ENCODE data around the gene TRAPPC11.
A peak's percentile ranks its signal among the peaks of the same experiment; 100 is the strongest.

Gene TRAPPC11

DNA sequence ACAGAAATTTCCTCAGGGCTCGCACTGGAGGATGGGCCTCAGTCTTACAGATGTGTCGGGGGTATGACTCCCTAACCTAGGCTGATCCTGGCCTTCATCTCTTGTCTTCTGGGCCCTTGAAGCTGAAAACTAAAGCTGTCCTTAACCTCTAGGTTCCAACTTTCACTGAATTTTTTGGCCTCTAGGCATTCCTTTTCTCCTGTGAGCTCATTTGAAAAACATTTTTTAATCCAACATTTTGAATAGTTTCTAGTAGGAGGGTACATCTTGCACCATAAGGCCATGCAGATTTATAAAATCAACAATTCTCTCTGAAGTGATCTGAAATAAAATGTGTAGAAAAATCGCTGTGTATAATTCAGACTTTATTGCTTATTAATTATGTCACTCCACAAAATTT is 19.8 kb upstream of the TRAPPC11 start:
- Histone ChIP-seq H3K4me3 (ENCODE audit: low read depth in 1 of 2, low read length in 2 of 2) (no peak overlapping the region), H3K27me3 (ENCODE audit: control insufficient read depth in 1 of 2, insufficient read depth in 2 of 2, low read length in 2 of 2) (no peaks in the 10 kb centered on the region), H3K9me3 (ENCODE audit: low read length) (no peaks in the 10 kb centered on the region), H3K36me3 (ENCODE audit: insufficient read depth, low read length) (peaks cover 10% of the 10 kb centered on the region), H3K9ac (ENCODE audit: low read length) (no peak overlapping the region), H3K27ac (ENCODE audit: low read depth, low read length) (no peak overlapping the region), H3K4me1 (ENCODE audit: insufficient read depth, low read length) (no peaks in the 10 kb centered on the region)

DNA sequence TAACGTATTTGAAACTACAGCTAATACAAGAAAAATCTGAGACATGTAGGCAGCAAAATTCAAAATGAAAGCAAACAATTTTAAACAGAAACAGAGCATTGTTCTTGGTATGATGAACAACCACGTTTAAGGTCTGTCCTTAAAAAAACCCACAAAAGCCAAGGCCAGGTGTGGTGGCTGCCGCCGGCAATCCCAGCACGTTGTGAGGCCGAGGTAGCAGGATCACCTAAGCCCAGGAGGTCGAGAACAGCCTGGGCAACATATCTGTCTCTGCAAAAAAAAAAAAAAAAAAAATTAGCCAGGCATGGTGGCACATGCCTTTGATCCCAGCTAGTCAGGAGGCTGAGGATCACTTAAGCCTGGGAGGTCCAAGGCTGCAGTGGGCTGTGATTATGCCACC is 13.8 kb upstream of the TRAPPC11 start:
- Histone ChIP-seq H3K9ac (ENCODE audit: low read length) (no peak overlapping the region), H3K4me1 (ENCODE audit: insufficient read depth, low read length) (no peaks in the 10 kb centered on the region), H3K36me3 (ENCODE audit: insufficient read depth, low read length) (peaks cover 41% of the 10 kb centered on the region), H3K27me3 (ENCODE audit: control insufficient read depth in 1 of 2, insufficient read depth in 2 of 2, low read length in 2 of 2) (no peaks in the 10 kb centered on the region), H3K9me3 (ENCODE audit: low read length) (no peaks in the 10 kb centered on the region), H3K4me3 (ENCODE audit: low read depth in 1 of 2, low read length in 2 of 2) (no peak overlapping the region), H3K27ac (ENCODE audit: low read depth, low read length) (no peak overlapping the region)

DNA sequence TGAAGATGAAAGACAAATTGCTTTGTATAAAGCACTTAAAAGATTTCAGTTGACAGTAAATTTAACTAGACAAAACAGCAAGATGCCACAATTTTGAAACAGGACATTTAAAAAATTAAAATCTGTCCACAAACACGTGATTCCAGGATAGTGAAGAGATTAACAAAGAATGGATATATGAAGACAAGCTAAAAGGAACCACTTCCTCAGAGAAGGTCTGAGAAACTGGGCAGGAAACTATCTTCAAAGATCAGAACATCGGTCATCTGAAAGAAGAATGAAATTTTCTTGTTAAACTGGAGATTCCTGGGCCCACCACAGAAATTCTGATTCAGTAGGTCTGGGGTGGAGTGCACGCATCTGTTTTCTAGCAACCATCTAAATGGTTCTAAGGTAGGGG is 1.5 kb upstream of the TRAPPC11 start:
- no peak overlapping the region for H3K9ac ChIP-seq (ENCODE audit: low read length)
- peak overlapping the region in 1 of 2 donors; percentile 99 for H3K4me3 ChIP-seq (ENCODE audit: low read depth in 1 of 2, low read length in 2 of 2)
- peaks cover 24% of the 10 kb centered on the region for H3K4me1 ChIP-seq (ENCODE audit: insufficient read depth, low read length)
- H3K27me3 ChIP-seq (ENCODE audit: control insufficient read depth in 1 of 2, insufficient read depth in 2 of 2, low read length in 2 of 2) = no peaks in the 10 kb centered on the region
- no peaks in the 10 kb centered on the region for H3K9me3 ChIP-seq (ENCODE audit: low read length)
- no peak overlapping the region for H3K27ac ChIP-seq (ENCODE audit: low read depth, low read length)
- no peaks in the 10 kb centered on the region for H3K36me3 ChIP-seq (ENCODE audit: insufficient read depth, low read length)

DNA sequence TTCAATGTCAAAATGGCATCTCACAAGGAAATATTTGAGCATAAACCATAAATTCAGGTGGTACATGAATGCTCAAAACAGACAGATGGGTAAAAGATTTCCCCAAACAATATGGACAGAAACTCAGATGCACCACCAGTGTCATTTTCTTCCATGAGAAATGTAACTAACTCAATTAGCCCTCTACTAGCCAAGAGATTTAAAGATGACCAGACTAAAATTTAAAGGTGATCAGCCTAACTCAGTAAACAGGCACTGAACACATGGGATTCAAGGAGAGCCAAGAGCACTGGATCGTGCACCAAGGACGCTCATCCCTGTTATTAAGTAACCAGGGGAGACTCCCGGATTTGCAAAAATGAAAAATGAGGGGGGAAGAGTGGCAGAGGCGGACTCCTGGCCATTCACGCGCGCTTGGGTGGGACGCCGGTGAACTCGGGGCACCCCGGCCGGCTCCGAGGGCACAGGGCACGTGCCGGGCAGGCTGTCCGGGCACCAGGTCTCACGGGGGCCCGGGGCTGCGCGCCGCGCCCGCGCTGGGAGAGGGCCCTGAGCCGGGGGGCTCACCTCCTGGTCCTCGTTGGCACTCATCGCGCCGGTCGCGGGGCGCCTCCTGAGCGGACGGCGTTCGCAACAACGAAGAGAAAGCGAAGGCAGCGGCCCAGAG is 598 bp upstream of the TRAPPC11 start:
- H3K4me3 ChIP-seq (ENCODE audit: low read depth in 1 of 2, low read length in 2 of 2) = peak overlapping the region; percentile 54 to 99
- H3K36me3 ChIP-seq (ENCODE audit: insufficient read depth, low read length) = no peaks in the 10 kb centered on the region
- no peaks in the 10 kb centered on the region for H3K9me3 ChIP-seq (ENCODE audit: low read length)
- peaks cover 24% of the 10 kb centered on the region for H3K4me1 ChIP-seq (ENCODE audit: insufficient read depth, low read length)
- H3K27me3 ChIP-seq (ENCODE audit: control insufficient read depth in 1 of 2, insufficient read depth in 2 of 2, low read length in 2 of 2) = no peaks in the 10 kb centered on the region
- H3K9ac ChIP-seq (ENCODE audit: low read length) = peak overlapping the region; percentile 79
- H3K27ac ChIP-seq (ENCODE audit: low read depth, low read length) = peak overlapping the region; percentile 88

DNA sequence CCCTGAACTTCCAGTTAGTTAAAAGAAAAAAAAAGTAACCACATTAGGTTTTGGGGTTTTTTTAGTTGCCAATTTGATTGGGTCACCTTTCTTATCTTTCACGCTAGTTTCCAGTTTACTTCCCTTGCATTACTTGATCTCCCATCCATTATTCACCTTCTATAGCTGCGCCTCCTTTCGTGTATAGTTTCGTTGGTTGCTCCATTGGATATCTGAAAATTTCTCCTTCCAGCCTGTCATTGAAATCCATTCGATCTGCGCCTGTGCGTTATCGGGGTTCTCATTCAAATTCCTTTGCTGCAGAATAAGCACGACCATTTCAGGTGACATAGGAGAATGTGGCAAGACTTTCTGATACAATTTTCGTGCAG is 764 bp downstream of the TRAPPC11 start:
- peaks cover 24% of the 10 kb centered on the region for H3K4me1 ChIP-seq (ENCODE audit: insufficient read depth, low read length)
- H3K9me3 ChIP-seq (ENCODE audit: low read length) = no peaks in the 10 kb centered on the region
- H3K9ac ChIP-seq (ENCODE audit: low read length) = peak overlapping the region; percentile 98
- peak overlapping the region; percentile 54 to 99 for H3K4me3 ChIP-seq (ENCODE audit: low read depth in 1 of 2, low read length in 2 of 2)
- H3K36me3 ChIP-seq (ENCODE audit: insufficient read depth, low read length) = no peaks in the 10 kb centered on the region
- peak overlapping the region; percentile 86 for H3K27ac ChIP-seq (ENCODE audit: low read depth, low read length)
- H3K27me3 ChIP-seq (ENCODE audit: control insufficient read depth in 1 of 2, insufficient read depth in 2 of 2, low read length in 2 of 2) = no peaks in the 10 kb centered on the region

DNA sequence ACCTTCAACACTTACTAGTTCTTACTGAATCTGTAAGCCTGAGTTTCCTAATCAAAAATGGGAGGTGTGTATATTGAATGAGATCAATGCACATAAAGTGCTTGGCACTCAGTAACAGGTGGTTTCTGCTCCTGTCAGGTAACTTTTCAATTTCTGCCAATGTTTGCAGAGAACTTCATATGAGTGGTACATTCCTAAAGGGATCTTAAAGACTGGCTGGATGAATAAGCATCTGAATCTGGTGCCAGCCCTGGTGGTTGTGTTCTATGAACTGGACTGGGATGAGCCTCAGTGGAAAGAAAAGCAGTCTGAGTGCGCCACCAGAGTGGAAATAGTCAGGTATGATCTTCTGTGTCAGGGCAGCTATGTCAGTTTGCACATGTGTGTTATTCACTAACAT is 7.0 kb downstream of the TRAPPC11 start:
- no peak overlapping the region for H3K4me3 ChIP-seq (ENCODE audit: low read depth in 1 of 2, low read length in 2 of 2)
- H3K9ac ChIP-seq (ENCODE audit: low read length) = no peak overlapping the region
- no peak overlapping the region for H3K27ac ChIP-seq (ENCODE audit: low read depth, low read length)
- H3K36me3 ChIP-seq (ENCODE audit: insufficient read depth, low read length) = peaks cover 55% of the 10 kb centered on the region
- H3K27me3 ChIP-seq (ENCODE audit: control insufficient read depth in 1 of 2, insufficient read depth in 2 of 2, low read length in 2 of 2) = no peaks in the 10 kb centered on the region
- no peaks in the 10 kb centered on the region for H3K4me1 ChIP-seq (ENCODE audit: insufficient read depth, low read length)
- H3K9me3 ChIP-seq (ENCODE audit: low read length) = no peaks in the 10 kb centered on the region

DNA sequence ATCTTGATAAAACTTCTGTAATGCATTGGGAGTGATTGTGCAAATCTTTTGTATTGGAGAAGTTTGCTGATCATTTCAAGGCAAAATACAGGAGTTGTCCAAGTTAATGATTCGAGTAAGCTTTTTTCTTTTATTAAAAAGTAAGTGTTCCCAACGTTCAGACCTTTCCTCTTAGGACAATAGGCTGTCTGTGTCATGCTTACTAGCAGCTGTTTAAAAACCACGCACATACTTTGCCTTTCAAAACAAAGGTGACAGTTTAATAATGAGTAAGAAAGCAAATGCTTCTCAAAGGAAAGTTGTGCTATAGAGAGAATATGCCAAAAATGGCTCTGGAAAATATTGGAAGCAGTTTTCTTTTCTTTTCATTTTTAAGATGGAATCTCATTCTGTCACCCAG is 11.2 kb downstream of the TRAPPC11 start:
- Histone ChIP-seq H3K9me3 (ENCODE audit: low read length) (no peaks in the 10 kb centered on the region), H3K9ac (ENCODE audit: low read length) (no peak overlapping the region), H3K27me3 (ENCODE audit: control insufficient read depth in 1 of 2, insufficient read depth in 2 of 2, low read length in 2 of 2) (no peaks in the 10 kb centered on the region), H3K4me3 (ENCODE audit: low read depth in 1 of 2, low read length in 2 of 2) (no peak overlapping the region), H3K4me1 (ENCODE audit: insufficient read depth, low read length) (no peaks in the 10 kb centered on the region), H3K27ac (ENCODE audit: low read depth, low read length) (no peak overlapping the region), H3K36me3 (ENCODE audit: insufficient read depth, low read length) (peaks cover 59% of the 10 kb centered on the region)

DNA sequence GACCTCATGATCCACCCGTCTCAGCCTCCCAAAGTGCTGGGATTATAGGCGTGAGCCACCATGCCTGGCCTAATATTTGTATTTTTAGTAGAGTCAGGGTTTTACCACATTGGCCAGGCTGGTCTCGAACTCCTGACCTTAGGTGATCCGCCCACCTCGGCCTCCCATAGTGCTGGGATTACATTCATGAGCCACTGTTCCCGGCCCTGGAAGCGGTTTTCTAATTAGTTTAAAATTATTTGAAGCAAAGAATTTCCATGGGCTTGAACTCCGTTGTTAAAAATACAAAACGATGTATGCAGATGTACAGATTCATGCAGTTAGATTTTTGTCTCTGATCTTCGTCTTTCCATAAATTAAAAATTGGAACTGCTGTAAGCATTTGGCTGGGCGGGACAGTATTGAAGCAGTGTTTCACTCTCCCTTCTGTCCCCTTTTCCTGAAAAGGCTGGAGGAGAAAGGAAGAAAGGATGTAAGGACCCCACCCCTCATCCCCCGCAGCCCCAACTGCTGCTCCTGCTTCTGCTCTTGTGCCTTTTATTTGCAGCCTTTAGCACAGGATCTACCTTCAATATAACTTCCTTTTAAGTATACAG is 12.0 kb downstream of the TRAPPC11 start:
- Histone ChIP-seq H3K27ac (ENCODE audit: low read depth, low read length) (no peak overlapping the region), H3K9me3 (ENCODE audit: low read length) (no peaks in the 10 kb centered on the region), H3K36me3 (ENCODE audit: insufficient read depth, low read length) (peaks cover 51% of the 10 kb centered on the region)

DNA sequence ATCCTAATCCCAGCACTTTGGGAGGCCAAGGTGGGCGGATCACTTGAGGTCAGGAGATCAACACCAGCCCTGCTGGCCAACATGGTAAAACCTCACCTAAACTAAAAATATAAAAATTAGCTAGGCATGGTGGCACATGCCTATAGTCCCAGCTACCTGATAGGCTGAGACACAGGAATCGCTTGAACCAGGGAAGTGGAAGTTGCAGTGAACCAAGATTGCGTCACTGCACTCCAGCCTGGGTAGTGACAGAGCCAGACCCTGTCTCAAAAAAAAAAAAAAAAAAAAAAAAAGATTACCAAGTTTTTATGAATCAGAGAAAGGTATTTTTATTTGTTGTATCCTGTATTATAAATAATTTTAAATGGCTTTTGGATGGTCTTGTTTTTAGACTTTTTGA is 15.1 kb downstream of the TRAPPC11 start:
- H3K27ac ChIP-seq (ENCODE audit: low read depth, low read length) = no peak overlapping the region
- peaks cover 36% of the 10 kb centered on the region for H3K36me3 ChIP-seq (ENCODE audit: insufficient read depth, low read length)
- H3K27me3 ChIP-seq (ENCODE audit: control insufficient read depth in 1 of 2, insufficient read depth in 2 of 2, low read length in 2 of 2) = no peaks in the 10 kb centered on the region

More for the DNA sequence above, 12.0 kb downstream of the TRAPPC11 start:
- Histone ChIP-seq H3K4me3 (ENCODE audit: low read depth in 1 of 2, low read length in 2 of 2) (no peak overlapping the region), H3K4me1 (ENCODE audit: insufficient read depth, low read length) (no peaks in the 10 kb centered on the region), H3K27me3 (ENCODE audit: control insufficient read depth in 1 of 2, insufficient read depth in 2 of 2, low read length in 2 of 2) (no peaks in the 10 kb centered on the region), H3K9ac (ENCODE audit: low read length) (no peak overlapping the region)

DNA sequence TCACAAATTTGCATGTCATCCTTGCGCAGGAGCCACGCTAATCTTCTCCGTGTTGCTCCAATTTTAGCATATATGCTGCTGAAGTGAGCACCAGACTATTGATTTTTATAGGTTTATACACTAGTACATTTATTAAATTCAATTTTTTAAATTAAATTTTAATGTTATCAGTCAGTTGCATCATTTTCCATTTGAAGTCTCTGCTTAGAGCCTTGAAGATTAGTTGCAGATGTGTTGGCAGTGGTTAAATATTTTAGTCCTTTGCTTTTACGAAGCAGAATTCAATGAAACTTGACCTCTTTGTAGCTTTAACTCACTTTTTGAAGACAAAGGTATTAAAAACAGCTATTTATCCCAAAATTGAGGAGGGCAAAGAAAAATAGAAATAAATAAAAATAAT is 16.5 kb downstream of the TRAPPC11 start:
- no peak overlapping the region for H3K4me3 ChIP-seq (ENCODE audit: low read depth in 1 of 2, low read length in 2 of 2)
- no peaks in the 10 kb centered on the region for H3K4me1 ChIP-seq (ENCODE audit: insufficient read depth, low read length)
- no peaks in the 10 kb centered on the region for H3K27me3 ChIP-seq (ENCODE audit: control insufficient read depth in 1 of 2, insufficient read depth in 2 of 2, low read length in 2 of 2)
- H3K9ac ChIP-seq (ENCODE audit: low read length) = no peak overlapping the region
- peaks cover 28% of the 10 kb centered on the region for H3K36me3 ChIP-seq (ENCODE audit: insufficient read depth, low read length)
- no peaks in the 10 kb centered on the region for H3K9me3 ChIP-seq (ENCODE audit: low read length)
- no peak overlapping the region for H3K27ac ChIP-seq (ENCODE audit: low read depth, low read length)

More for the DNA sequence above, 15.1 kb downstream of the TRAPPC11 start:
- H3K9me3 ChIP-seq (ENCODE audit: low read length) = no peaks in the 10 kb centered on the region
- H3K9ac ChIP-seq (ENCODE audit: low read length) = no peak overlapping the region
- H3K4me1 ChIP-seq (ENCODE audit: insufficient read depth, low read length) = no peaks in the 10 kb centered on the region
- no peak overlapping the region for H3K4me3 ChIP-seq (ENCODE audit: low read depth in 1 of 2, low read length in 2 of 2)

DNA sequence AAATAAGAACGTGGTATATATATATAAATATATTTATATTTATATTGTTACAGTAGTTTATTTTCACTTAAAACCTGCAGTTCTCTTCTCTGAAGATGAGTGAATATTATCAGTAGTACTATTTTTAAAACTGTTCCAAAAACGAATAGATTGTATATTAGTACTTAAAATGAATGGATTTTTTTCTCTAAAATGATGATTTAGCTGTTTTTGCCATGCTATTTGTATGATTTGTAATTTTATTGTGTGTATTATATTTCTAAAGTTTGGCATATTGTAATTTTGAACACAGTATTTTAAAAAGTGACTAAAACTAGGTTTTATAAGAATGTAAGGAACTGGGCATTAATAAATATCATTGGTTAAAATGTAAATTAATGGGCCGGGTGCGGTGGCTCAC is 22.0 kb downstream of the TRAPPC11 start:
- H3K9me3 ChIP-seq (ENCODE audit: low read length) = no peaks in the 10 kb centered on the region
- H3K36me3 ChIP-seq (ENCODE audit: insufficient read depth, low read length) = peaks cover 42% of the 10 kb centered on the region
- H3K9ac ChIP-seq (ENCODE audit: low read length) = no peak overlapping the region
- no peaks in the 10 kb centered on the region for H3K27me3 ChIP-seq (ENCODE audit: control insufficient read depth in 1 of 2, insufficient read depth in 2 of 2, low read length in 2 of 2)
- H3K4me3 ChIP-seq (ENCODE audit: low read depth in 1 of 2, low read length in 2 of 2) = no peak overlapping the region
- no peaks in the 10 kb centered on the region for H3K4me1 ChIP-seq (ENCODE audit: insufficient read depth, low read length)
- H3K27ac ChIP-seq (ENCODE audit: low read depth, low read length) = no peak overlapping the region

DNA sequence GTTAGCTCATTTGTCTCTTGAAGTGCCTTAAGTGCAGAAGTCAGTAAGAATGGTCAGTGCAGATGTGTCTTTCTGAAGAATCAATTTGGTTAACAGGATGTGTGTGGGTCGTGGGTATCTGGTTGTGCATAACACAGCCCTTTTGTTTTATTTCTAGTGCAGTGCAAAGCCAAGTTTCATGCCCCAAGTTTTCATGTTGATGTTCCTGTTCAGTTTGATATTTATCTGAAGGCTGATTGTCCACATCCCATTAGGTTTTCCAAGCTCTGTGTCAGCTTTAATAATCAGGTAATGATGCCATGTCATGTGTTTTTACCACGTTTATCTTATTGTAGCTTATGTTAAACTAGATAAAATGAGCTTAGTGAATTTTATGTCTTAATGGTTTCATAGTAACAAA is 27.4 kb downstream of the TRAPPC11 start:
- no peak overlapping the region for H3K4me3 ChIP-seq (ENCODE audit: low read depth in 1 of 2, low read length in 2 of 2)
- H3K36me3 ChIP-seq (ENCODE audit: insufficient read depth, low read length) = peaks cover 40% of the 10 kb centered on the region
- H3K4me1 ChIP-seq (ENCODE audit: insufficient read depth, low read length) = no peaks in the 10 kb centered on the region
- H3K27ac ChIP-seq (ENCODE audit: low read depth, low read length) = no peak overlapping the region
- H3K9me3 ChIP-seq (ENCODE audit: low read length) = no peaks in the 10 kb centered on the region
- H3K9ac ChIP-seq (ENCODE audit: low read length) = no peak overlapping the region
- H3K27me3 ChIP-seq (ENCODE audit: control insufficient read depth in 1 of 2, insufficient read depth in 2 of 2, low read length in 2 of 2) = no peaks in the 10 kb centered on the region

Measured in muscle layer of colon (tissue), 2 donors.